HG02973 (cell line): ENCODE measurements around the gene PTEN.
"Not testable (repeated sequence)": the region's sequence is repeated elsewhere in the genome, so short reads cannot be mapped to it uniquely, and the experiment has no call there.

ENCODE experiments used
- ATAC-seq: cut with Tn5 transposase; IDR thresholded peaks from one replicate; pipeline ENCODE4 v1.9.1; 2021; ENCODE audit warnings: moderate library complexity; ENCODE audit not compliant: unreplicated experiment

PTEN gene

GRCh38 chr10:87844837-87845623 is 18.4 kb upstream of the PTEN start:
- no peak for ATAC-seq

DNA sequence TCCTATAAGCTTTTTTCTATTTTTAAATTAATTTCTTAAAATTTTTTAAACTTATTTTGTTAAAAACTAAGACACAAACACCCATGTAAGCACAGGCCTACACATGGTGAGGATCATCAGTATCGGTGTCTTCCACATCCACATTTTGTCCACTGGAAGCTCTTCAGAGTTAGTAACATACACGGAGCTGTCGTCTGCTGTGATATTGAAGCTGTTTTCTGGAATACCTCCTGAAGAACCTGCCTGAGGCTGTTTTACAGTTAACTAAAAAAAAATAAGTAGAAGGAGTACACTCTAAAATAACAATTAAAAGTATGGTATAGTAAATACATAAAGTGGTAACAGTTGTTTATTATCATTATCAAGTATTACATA is 17.8 kb upstream of the PTEN start:
- ATAC-seq: no peak

DNA sequence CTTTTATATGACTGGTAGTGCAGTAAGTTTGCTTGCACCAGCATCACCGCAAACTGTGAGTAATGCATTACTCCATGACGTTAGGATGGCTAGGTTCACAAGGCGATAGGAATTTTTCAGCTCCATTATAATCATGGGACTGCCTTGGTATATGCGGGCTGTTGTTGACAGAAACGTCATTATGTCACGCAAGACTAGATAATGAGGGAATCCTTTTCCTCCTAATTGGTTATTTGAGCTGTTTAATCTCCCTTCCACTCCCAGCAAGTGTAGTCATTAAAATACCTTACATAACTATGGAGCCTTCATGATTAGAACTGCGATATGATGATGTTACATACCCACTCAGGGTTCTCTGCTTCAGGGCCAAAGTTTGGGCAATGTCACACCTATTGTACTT is 17.4 kb upstream of the PTEN start:
- ATAC-seq: no peak

DNA sequence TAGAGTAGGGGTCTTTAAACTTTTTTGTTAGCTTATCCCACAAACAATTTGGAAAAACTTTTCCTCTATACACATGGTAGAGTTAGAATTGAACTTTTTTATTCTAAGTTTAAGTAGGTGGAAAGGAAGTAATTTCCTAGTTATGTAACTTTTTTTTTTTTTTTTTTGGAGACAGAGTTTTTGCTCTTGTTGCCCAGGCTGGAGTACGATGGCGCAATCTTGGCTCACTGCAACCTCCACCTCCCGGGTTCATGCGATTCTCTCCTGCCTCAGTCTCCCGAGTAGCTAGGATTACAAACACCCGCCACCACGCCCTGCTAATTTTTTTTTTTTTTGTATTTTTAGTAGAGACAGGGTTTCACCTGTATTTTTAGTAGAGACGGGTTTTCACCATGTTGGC is 16.7 kb upstream of the PTEN start:
- not testable (repeated sequence) for ATAC-seq

DNA sequence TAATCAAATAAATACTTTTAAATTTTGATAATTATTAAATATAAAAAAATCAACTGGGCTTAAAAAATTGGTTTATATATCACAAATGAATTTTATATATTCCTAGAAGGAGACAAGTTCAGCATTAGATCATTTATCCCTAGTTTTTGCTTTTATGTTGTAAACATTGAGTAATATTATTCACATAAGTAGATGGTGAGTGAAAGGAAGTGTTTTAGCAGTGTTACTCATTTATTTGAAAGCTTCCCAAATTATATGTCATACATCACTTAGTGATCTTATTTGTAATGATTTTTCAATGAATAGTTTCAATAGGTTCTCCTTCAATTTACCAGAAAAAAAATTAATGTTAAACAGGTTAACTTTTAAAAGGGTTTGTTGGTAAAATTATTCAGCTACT is 15.9 kb upstream of the PTEN start:
- no peak for ATAC-seq

- ATAC-seq: no peak
Measured at GRCh38 chr10:87849001-87849400, 14.4 kb upstream of the PTEN start.

- ATAC-seq: no peak
Measured at GRCh38 chr10:87850742-87851205, 12.7 kb upstream of the PTEN start.

DNA sequence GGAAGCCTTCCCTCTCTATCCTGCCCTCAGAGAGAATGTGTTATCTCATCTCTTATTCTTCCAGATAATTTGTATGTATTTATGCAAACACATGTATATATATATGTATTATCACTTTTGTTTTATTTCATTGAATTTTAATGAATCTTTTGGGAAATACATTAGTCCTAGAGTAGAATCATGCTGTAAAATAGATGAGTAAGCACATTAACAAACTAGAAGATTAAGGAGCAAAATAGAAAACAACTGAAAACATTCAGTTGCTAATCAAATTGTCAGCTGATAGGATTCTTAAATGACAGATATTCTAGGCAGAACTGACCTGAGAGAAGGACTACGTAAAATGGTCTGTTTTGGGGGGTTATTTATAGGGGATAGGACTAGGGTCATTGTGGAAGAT is 11.3 kb upstream of the PTEN start:
- no peak for ATAC-seq

DNA sequence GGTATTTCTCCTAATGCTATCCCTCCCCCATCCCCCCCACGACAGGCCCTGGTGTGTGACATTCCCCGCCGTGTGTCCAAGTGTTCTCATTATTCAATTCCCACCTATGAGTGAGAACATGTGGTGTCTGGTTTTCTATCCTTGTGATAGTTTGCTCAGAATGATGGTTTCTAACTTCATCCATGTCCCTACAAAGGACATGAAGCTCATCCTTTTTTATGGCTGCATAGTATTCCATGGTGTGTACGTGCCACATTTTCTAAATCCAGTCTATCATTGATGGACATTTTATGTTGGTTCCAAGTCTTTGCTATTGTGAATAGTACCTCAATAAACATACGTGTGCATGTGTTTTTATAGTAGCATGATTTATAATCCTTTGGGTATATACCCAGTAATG is 8.2 kb upstream of the PTEN start:
- not testable (repeated sequence) for ATAC-seq

DNA sequence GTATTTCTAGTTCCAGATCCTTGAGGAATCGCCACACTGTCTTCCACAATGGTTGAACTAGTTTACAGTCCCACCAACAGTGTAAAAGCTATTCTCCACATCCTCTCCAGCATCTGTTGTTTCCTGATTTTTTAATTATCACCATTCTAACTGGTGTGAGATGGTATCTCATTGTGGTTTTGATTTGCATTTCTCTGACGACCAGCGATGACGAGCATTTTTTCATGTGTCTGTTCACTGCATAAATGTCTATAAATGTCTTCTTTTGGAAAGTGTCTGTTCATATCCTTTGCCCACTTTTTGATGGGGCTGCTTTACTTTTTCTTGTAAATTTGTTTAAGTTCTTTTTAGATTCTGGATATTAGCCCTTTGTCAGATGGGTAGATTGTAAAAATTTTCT is 7.8 kb upstream of the PTEN start:
- not testable (repeated sequence) for ATAC-seq

DNA sequence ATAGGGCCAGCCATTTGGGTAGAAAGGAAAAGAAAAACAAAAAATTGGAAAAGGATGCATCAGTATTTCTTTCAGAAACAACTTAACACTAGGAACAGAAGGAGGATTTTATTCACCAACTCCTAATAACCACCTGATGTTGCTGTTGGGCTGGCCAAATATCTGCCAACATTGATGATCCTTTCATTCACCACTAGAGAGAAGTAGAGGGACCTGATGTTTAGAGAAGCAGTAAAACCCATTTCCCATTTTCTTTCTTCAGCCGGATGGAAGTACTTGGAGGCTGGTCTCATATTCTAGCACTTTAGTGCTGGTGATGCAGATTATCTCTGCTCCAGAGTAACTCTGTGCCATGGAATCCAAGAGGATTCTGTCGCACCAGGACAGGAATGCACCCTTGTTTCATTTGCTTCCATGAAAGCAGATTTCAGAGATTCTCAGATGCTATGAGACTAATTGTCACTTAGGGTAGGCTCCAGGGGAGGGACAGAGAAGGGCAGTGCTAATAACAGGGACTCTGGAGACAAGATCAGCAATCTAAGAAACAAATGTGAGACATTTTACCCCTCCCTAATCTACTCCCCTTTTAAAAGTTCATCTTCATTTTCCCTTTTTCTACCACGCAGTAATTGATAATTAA is 3.1 kb upstream of the PTEN start:
- no peak for ATAC-seq

- ATAC-seq: no peak
Measured at GRCh38 chr10:87860816-87861403, 2.5 kb upstream of the PTEN start.

GRCh38 chr10:87861566-87861952 is 1.9 kb upstream of the PTEN start:
- peak; percentile 10 for ATAC-seq

DNA sequence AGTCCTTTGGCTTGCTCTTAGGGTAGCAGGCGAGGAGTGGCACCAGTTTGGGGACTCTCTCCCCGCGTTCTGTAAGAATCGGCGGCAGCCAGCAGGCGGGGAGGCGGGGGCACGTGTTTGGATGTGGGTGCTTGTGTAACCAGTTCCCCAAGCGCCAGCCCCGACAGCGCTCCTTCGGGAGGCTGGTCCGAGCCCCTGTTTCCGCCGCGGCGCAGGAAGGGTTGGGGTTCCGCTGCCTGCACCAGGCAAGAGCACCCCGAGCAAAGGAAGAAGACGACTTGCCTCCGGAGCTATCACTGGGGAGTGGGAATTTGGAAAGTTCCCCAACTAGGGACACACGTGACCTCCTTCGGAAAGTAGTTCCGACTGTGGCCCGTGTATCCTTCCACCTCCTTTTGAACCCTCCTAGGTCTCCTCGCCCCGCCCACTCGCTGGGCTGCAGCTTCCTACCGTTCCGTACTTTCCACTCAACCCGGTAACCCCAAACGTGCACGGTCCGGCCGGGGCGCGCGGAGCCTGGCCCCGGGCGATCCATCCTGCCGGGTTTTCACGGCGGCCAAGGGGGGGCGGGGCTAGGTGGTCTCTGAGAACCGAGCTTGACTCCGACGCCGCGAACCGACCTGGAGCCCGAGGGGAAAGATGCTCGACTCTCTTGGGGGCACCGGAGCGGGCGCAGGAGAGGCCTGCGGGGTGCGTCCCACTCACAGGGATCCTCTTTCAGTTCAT is 1.3 kb upstream of the PTEN start:
- peak; percentile 41 for ATAC-seq

DNA sequence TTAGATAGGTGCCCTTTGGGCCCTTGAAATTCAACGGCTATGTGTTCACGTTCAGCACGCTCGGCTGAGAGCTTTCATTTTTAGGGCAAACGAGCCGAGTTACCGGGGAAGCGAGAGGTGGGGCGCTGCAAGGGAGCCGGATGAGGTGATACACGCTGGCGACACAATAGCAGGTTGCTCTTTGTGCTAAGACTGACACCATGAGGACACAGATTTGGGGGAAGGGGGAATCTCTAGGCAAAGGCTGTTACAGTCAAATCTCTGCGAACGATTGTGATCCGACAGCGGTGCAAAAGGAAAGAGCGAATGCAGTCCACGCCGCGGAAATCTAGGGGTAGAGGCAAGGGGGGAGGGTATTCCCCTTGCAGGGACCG is 759 bp upstream of the PTEN start:
- peak; percentile 15 for ATAC-seq

DNA sequence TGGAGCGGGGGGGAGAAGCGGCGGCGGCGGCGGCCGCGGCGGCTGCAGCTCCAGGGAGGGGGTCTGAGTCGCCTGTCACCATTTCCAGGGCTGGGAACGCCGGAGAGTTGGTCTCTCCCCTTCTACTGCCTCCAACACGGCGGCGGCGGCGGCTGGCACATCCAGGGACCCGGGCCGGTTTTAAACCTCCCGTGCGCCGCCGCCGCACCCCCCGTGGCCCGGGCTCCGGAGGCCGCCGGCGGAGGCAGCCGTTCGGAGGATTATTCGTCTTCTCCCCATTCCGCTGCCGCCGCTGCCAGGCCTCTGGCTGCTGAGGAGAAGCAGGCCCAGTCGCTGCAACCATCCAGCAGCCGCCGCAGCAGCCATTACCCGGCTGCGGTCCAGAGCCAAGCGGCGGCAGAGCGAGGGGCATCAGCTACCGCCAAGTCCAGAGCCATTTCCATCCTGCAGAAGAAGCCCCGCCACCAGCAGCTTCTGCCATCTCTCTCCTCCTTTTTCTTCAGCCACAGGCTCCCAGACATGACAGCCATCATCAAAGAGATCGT is 598 bp downstream of the PTEN start:
- ATAC-seq: not testable (repeated sequence)

- no peak for ATAC-seq
Measured at GRCh38 chr10:87864496-87865059, 1.2 kb downstream of the PTEN start.

DNA sequence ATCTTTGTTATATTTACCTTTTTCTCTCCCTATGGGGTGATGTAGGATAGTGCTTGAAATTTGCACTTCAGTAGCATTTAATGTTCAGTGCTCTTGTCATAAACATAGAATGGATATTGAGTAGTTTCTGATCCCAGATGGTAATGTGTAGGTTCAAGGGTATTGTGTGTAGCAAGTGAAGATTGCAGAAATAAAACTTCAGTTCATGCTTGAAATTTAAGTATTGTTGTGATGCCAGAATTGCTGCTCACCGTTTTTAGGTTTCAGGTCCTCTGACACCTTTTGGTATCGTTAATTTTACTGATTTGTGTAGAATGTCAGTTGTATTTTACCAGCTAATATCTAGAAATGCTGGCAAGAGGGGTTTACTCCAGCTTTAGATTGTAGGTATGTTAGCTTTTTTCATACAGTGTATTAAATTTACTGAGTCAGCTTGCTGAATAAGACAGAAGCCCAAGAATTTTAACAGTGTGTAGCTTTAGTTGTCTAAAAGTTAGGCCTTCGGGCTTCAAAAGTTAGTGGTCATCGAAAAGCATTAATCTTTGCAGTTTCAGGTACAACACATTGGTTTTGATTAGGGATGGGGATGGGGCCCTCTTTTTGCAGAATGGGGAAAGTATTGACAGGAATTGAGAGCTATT is 1.9 kb downstream of the PTEN start:
- no peak for ATAC-seq

GRCh38 chr10:87866412-87866974 is 3.1 kb downstream of the PTEN start:
- ATAC-seq: no peak

DNA sequence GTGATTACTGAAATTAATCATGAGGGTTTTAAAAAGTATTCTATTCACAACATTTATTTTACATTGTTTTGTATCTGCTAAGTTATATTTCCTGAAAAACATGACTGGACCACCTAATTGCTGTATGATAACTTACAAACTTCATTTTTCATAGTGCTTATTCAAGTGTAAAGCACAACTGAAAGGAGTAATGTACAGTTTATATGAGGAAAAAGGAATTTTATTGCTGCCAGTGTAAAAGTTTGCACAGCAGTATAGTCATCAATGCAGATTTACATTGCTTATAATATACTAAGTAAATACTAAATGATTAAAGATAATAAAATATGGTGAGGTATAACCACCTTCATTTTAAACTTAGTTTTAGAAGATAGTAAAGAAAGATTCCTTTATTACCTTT is 4.0 kb downstream of the PTEN start:
- no peak for ATAC-seq
